ENCODE measurements around the gene OR8G5. TPM values are rescaled to one million over a fixed set of nuclear protein-coding genes. Genes with fewer than 3 reads are reported as not detected.

Gene OR8G5
- total and polyA plus RNA-seq, 4 donors = not detected

DNA sequence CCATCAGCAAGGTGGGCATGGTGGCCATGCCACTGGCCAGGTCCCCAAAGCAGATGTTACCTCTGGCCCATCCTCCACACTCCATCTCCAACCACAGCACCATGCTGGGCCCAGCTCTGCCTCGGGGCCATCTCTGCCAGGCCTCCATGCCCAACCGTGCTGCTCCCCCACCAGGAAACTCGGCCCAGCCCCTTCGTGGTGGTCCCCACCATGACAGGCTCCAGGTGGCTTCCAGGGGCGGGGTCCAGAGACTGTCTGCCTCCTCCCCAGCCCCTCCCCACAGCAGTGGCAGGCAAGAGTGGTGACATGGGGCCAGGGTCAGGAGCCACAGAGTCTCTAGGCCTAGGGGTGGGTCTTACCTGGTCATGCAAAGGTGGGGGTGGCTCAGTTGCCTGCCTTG lies 45.8 kb upstream of the OR8G5 start:
- H3K27me3 ChIP-seq (ENCODE audit: control insufficient read depth in 4 of 4, insufficient read depth in 4 of 4, low read length in 3 of 4) = peaks cover 0 to 2% (median 0%) of the 10 kb centered on the region in 4 donors
- 80% methylated on average over 5 of the region's 5 CpGs for WGBS
- no peak overlapping the region for H3K4me3 ChIP-seq (ENCODE audit: low read depth in 1 of 3, low read length in 3 of 3)
- H3K9me3 ChIP-seq (ENCODE audit: control insufficient read depth in 4 of 4, low read length in 3 of 4) = no peaks in the 10 kb centered on the region
- no peaks in the 10 kb centered on the region for H3K4me1 ChIP-seq (ENCODE audit: control insufficient read depth in 4 of 4, insufficient read depth in 4 of 4, low read length in 3 of 4)
- DNase-seq (ENCODE audit: low spot score) = no peak
- no peak overlapping the region for H3K27ac ChIP-seq (ENCODE audit: low read depth in 1 of 2, low read length in 2 of 2)
- TF ChIP-seq FOXA1 (IDR thresholded peaks at IDR 0.05) = no peak
- TF ChIP-seq EGR1 (IDR thresholded peaks at IDR 0.05; ENCODE audit: low read depth in 2 of 2) = no peak
- TF ChIP-seq, protein P1, sequence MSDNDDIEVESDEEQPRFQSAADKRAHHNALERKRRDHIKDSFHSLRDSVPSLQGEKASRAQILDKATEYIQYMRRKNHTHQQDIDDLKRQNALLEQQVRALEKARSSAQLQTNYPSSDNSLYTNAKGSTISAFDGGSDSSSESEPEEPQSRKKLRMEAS (IDR thresholded peaks at IDR 0.05) = no peak
- TF ChIP-seq, protein P2, sequence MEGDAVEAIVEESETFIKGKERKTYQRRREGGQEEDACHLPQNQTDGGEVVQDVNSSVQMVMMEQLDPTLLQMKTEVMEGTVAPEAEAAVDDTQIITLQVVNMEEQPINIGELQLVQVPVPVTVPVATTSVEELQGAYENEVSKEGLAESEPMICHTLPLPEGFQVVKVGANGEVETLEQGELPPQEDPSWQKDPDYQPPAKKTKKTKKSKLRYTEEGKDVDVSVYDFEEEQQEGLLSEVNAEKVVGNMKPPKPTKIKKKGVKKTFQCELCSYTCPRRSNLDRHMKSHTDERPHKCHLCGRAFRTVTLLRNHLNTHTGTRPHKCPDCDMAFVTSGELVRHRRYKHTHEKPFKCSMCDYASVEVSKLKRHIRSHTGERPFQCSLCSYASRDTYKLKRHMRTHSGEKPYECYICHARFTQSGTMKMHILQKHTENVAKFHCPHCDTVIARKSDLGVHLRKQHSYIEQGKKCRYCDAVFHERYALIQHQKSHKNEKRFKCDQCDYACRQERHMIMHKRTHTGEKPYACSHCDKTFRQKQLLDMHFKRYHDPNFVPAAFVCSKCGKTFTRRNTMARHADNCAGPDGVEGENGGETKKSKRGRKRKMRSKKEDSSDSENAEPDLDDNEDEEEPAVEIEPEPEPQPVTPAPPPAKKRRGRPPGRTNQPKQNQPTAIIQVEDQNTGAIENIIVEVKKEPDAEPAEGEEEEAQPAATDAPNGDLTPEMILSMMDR (IDR thresholded peaks at IDR 0.05; ENCODE audit: low read depth, low read length, missing input control) = no peak
- TF ChIP-seq FOXA2 (IDR thresholded peaks at IDR 0.05) = no peak
- TF ChIP-seq, protein P3, sequence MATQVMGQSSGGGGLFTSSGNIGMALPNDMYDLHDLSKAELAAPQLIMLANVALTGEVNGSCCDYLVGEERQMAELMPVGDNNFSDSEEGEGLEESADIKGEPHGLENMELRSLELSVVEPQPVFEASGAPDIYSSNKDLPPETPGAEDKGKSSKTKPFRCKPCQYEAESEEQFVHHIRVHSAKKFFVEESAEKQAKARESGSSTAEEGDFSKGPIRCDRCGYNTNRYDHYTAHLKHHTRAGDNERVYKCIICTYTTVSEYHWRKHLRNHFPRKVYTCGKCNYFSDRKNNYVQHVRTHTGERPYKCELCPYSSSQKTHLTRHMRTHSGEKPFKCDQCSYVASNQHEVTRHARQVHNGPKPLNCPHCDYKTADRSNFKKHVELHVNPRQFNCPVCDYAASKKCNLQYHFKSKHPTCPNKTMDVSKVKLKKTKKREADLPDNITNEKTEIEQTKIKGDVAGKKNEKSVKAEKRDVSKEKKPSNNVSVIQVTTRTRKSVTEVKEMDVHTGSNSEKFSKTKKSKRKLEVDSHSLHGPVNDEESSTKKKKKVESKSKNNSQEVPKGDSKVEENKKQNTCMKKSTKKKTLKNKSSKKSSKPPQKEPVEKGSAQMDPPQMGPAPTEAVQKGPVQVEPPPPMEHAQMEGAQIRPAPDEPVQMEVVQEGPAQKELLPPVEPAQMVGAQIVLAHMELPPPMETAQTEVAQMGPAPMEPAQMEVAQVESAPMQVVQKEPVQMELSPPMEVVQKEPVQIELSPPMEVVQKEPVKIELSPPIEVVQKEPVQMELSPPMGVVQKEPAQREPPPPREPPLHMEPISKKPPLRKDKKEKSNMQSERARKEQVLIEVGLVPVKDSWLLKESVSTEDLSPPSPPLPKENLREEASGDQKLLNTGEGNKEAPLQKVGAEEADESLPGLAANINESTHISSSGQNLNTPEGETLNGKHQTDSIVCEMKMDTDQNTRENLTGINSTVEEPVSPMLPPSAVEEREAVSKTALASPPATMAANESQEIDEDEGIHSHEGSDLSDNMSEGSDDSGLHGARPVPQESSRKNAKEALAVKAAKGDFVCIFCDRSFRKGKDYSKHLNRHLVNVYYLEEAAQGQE (IDR thresholded peaks at IDR 0.05) = no peak
- TF ChIP-seq RAD21 (IDR thresholded peaks at IDR 0.05) = no peak
- TF ChIP-seq, protein P4, sequence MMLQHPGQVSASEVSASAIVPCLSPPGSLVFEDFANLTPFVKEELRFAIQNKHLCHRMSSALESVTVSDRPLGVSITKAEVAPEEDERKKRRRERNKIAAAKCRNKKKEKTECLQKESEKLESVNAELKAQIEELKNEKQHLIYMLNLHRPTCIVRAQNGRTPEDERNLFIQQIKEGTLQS (IDR thresholded peaks at IDR 0.05) = no peak
- TF ChIP-seq YY1 (IDR thresholded peaks at IDR 0.05) = no peak
- TF ChIP-seq RXRA (IDR thresholded peaks at IDR 0.05) = no peak
- no peak overlapping the region for H3K9ac ChIP-seq (ENCODE audit: low read depth in 1 of 2, low read length in 2 of 2)
- no peaks in the 10 kb centered on the region for H3K36me3 ChIP-seq (ENCODE audit: control insufficient read depth in 4 of 4, insufficient read depth in 3 of 4, low read depth in 1 of 4, low read length in 3 of 4)

DNA sequence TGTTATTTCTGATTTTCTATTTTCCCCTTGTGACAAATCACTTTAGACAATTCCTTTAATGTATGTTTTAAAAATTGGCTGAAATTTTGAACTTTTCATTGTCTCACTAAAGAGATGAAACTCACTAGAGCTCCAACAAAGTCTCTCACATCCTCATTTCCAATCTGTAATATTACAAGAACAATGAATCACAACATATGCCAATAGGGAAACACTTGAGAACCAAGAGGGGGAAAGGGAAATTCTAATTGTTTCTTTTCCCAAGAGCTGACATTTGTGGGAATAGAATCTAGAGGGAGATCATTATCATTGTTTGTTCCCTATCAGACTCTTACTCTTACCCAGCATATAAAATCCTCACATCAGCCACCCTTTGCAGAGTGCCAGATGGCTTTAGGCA lies 44.9 kb upstream of the OR8G5 start:
- Histone ChIP-seq H3K27me3 (ENCODE audit: control insufficient read depth in 4 of 4, insufficient read depth in 4 of 4, low read length in 3 of 4) (peaks cover 0 to 2% (median 0%) of the 10 kb centered on the region in 4 donors), H3K4me3 (ENCODE audit: low read depth in 1 of 3, low read length in 3 of 3) (no peak overlapping the region), H3K36me3 (ENCODE audit: control insufficient read depth in 4 of 4, insufficient read depth in 3 of 4, low read depth in 1 of 4, low read length in 3 of 4) (no peaks in the 10 kb centered on the region), H3K9me3 (ENCODE audit: control insufficient read depth in 4 of 4, low read length in 3 of 4) (no peaks in the 10 kb centered on the region), H3K4me1 (ENCODE audit: control insufficient read depth in 4 of 4, insufficient read depth in 4 of 4, low read length in 3 of 4) (no peaks in the 10 kb centered on the region), H3K27ac (ENCODE audit: low read depth in 1 of 2, low read length in 2 of 2) (no peak overlapping the region), H3K9ac (ENCODE audit: low read depth in 1 of 2, low read length in 2 of 2) (no peak overlapping the region)
- no peak for DNase-seq (ENCODE audit: low spot score)
- no peak for TF ChIP-seq SP1 (IDR thresholded peaks at IDR 0.05)
- TF ChIP-seq, protein P5, sequence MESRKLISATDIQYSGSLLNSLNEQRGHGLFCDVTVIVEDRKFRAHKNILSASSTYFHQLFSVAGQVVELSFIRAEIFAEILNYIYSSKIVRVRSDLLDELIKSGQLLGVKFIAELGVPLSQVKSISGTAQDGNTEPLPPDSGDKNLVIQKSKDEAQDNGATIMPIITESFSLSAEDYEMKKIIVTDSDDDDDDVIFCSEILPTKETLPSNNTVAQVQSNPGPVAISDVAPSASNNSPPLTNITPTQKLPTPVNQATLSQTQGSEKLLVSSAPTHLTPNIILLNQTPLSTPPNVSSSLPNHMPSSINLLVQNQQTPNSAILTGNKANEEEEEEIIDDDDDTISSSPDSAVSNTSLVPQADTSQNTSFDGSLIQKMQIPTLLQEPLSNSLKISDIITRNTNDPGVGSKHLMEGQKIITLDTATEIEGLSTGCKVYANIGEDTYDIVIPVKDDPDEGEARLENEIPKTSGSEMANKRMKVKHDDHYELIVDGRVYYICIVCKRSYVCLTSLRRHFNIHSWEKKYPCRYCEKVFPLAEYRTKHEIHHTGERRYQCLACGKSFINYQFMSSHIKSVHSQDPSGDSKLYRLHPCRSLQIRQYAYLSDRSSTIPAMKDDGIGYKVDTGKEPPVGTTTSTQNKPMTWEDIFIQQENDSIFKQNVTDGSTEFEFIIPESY (IDR thresholded peaks at IDR 0.05) = no peak
- no peak for TF ChIP-seq NR2F2 (IDR thresholded peaks at IDR 0.05)
- TF ChIP-seq, protein P3 (IDR thresholded peaks at IDR 0.05) = no peak
- TF ChIP-seq GABPA (IDR thresholded peaks at IDR 0.05 in 1 of 2, conservative IDR thresholded peaks at IDR 0.05 in 1 of 2) = no peak
- TF ChIP-seq, protein P2 (IDR thresholded peaks at IDR 0.05; ENCODE audit: low read depth, low read length, missing input control) = no peak
- no peak for TF ChIP-seq YY1 (IDR thresholded peaks at IDR 0.05)
- TF ChIP-seq, protein P4 (IDR thresholded peaks at IDR 0.05) = no peak
- no peak for TF ChIP-seq FOXA1 (IDR thresholded peaks at IDR 0.05)
- TF ChIP-seq TAF1 (conservative IDR thresholded peaks at IDR 0.05) = no peak
- TF ChIP-seq, protein P1 (IDR thresholded peaks at IDR 0.05) = no peak
